Measurements from ENCODE around the gene ATRIP.
"Not testable (repeated sequence)": the region's sequence is repeated elsewhere in the genome, so short reads cannot be mapped to it uniquely, and the experiment has no call there.

The ATRIP gene

DNA sequence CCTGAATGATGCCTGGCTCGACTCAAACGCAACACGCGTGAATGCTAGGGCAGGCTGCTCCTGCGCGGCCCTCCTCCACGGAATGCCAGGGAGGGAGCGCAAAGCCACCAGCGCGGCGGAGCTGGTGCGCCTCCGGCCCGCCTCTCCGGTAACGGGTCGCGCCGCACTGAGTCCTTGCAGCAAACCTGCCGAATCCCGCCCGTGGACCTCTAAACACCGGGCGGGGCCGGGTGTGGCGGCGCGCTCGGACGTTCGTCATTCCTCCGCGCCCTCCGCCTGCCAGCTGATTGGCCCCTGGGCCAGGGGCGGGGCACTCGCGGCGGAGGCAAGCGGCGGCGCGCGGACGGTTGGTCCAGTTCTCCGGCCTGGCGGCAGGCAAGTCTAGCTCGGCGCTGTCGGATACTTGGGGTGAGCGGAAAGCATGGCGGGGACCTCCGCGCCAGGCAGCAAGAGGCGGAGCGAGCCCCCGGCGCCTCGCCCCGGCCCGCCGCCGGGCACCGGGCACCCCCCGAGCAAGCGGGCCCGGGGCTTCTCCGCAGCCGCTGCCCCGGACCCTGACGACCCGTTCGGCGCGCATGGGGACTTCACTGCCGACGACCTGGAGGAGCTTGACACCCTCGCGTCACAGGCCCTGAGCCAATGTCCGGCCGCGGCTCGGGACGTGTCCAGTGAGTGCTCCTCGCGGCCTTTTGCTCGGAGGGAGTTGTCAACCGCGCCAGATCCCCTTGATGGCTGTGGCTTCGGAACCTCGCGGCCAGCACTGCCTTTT is at the start of gene ATRIP:
TSS of gene ATRIP (plus strand) at position 313 of the 769 bp plus-strand sequence. CDS start at position 422, 109 bp downstream.
- peak; percentile 92 for DNase-seq

DNA sequence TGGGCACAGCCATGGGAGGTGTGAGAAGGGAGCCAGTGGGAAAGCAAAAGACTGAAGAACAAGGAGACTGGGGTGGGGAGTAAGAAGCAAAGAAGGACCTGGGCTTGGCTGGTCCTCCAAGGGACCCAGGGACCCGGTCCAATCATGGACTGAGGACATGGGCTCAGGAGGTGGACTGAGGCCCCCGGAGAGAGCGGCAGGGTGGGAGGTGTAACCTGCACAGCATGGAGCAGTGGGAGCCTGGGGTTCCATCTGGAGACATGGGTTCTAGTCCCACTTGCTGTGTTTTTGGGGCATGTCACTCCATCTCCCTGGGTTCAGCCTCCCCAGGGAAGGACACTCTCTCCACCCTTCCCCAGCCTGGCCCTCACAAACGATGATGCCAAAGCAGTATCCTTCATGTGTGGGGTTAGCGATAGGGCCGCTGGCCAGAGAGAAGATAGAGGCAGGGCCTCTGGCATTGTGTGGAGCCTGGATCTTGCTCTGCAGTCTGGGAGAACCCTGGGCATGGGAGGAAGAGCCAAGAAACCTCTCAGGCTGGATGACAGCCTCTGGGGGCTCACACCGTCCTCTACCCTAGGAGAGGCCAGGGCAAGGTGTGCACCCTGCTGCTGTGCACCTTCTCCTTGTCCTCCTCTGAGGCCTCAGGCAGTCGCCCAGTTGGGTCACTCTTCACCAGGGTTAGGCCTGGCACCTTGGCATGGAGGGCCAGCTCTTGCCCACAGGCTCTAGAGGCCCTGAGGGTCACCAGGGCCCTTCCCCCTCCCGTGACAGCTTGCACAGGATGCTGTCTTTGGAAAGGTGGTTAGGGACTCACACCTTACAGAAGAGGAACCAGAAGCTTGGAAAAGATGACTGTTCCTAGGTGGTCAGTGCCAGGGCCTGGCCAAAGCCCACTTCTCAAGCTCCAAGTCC is 48.5 kb upstream of the ATRIP start:
- peak; percentile 15 for DNase-seq

DNA sequence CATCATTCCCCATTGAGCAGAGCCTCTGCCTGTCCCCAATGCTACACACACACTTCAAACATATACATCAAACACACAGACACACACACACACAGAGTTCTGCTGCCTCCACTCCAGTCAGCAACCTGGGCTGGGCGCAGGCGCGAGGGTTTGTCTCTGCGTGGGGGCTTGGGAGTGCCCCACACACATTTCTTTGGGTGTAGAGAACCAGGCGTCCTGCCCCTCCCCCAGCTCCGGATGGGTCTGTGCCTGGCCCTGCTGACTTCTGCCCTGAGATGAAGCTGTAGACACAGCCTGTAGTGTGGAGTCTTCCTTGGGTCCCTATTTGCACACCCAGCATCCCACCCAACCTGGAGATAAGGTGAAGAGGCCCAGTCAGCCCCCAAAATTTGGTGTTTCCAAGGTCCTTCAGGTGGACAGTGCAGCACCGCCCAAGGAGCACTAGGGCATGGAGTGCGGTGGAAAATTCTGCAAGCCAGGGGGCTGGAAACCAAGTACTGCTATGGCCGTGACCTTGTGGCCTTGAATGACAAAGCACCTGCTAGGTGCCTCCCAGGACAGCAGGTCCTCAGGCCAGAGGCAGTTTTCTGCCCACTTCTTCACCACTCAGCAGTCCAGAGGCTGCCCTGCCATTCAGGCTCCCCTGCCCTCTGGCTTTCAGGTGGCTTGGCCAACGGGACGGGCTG is 47.7 kb upstream of the ATRIP start:
- DNase-seq = no peak

DNA sequence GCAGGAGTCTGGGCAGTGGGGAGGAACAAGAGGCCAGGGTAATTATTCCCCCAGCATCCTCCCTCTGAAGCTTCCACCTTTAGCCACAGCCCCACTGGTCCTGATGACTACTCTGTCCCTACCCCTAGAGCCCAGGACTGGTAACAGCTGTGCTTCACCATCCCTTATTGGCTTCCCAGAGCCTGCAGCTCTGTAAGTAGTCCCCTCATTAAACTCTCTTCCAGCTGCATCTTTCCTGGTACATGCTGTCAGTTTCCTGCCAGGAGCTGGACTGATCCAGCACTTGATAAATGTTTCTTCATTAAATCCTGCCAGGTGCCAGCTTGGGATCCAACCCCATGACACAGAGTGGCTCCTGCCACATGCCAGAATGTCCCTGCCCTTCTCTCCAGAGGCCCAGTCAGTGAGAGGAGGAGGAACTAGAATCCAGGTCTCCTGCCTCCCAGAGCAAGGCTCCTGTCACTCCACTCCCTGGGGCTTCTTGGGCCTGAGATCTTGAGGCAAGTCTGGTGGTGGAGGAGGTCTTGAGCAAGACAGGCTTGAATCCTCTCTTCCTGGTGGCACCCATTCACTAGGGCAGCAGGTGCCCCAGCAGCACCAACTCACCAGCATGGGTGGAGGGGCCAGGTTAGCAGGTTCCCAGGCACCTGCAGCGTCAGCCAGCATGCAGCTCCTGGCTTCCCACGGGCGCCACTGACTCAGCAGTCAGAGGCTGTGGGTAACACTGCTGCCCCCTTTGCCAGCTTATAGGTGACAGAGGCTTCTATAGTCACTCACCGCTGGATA is 47.0 kb upstream of the ATRIP start:
- DNase-seq = peak; percentile 17

DNA sequence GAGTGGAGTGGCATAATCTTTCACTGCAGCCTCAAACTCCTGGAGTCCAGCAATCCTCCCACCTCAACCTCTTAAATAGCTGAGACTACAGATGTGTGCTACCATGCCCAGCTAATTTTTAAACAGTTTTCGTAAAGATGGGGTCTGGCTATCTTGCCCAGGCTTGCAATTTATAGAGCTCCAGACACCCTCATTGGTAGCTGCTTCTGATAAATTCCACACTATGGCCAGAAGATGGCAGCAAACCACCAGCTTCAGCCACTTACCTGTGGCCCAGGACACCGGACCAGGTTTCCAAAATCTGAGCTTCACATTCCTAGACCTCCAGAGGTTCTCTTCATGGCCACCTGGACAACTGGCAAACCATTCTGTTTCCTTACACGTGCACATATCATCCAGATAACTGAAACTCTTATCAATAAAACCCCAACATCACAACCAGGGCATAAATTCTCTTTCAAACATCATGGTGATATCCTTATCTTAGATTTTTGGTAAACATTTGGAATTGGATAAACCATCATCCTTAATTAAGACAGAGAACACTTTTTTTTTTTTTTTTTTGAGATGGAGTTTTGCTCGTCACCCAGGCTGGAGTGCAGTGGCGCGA is 45.6 kb upstream of the ATRIP start:
- DNase-seq = peak; percentile 63

DNA sequence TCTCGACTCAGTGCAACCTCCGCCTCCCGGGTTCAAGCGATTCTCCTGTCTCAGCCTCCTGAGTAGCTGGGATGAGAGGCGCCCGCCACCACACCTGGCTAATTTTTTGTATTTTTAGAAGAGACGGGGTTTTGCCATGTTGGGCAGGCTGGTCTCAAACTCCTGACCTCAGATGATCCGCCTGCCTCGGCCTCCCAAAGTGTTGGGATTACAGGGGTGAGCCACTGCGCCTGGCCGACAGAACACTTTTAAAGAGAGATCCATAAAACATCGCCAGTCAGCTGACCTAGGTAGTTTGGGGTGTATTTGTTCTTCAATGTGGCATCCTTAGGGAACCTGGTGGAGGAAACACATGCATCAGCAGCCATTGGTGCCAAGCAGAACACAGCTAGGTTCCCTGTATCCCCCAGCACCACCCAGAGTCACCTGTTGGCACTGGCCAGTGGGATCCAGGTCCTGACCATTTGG is 45.1 kb upstream of the ATRIP start:
- not testable (repeated sequence) for DNase-seq

DNA sequence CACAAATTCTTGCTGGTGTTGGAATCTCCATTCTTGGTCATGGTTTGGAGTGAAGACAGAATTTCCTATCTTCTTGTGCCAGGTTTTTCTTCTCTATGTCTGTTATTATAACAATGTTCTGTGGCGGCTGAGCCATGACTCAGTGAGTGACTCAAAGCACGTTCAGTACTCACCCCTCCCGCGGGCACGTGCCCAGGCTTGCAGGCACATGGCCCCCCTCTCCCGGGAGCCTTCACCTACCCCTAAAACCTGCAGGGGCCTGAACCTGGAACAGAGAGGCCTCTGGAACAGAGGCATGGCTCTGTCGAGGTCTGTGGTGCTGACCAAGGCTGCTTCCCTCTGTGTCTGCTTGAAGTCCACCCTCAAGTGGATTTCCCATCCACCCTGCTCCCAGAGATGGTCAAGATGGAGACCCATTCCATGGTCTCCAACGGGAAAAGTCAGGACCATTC is 44.2 kb upstream of the ATRIP start:
- peak; percentile 64 for DNase-seq

DNA sequence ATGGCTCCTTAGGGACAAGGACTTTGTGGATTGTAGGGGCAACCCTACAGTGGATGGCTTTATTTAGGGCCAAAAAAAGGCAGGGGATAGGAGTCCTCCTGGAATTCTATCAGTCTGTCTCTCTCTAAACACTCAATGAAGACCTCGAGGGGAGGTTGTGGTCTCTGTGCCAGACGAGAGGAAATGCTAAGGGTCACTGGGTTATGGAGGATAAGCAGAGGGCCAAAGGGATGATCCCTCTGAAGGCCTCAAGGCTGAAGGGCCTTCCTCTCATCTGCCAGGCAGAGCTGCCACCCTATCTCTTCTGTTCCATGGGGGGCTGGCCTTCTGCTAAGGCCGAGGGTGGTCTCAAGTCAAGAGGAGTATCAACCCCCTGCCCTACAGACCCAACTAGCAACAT is 43.6 kb upstream of the ATRIP start:
- no peak for DNase-seq

DNA sequence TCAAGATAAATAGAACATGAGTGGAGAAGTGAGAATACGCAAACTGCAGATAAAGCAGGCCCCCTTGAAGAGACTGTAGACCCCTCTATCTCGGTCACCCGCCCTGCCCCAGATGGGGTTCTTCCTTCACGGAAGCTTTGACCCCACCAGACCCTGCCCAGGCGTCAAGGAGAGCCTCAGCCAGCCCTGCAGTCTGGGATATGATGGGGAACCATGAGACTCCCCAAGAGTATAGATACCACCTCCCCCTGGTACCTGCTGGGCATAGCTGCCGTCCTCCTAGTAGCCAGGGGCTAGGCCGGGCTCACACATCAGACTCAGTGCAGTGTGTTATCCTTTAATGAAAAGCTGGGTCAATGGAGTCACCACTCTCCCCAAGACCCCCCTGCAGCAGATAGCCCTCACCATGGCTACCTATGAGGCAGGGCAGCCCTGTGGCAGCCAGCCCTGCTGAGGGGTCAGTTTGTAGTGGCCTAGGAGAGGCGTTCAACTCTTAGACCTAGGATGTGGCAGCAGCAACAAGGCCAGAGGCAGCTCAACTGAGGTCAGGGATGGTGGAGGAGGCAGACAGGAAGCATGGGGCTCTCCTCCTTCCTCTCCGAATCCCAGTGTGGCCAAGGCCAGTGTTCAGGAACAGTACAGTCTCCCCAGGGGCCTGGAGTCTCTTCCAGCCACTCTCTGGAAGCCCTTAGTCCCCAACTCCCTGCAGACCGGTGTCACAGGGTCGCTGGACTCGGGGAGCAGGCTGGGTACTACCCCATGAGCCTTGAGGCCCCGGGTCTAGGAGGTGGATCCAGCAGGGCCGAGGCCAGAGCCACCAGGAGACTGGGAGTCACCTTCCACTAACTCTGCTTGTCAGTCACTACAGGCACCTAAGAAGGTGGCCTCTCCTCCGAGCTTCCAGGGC is 42.8 kb upstream of the ATRIP start:
- DNase-seq = no peak

DNA sequence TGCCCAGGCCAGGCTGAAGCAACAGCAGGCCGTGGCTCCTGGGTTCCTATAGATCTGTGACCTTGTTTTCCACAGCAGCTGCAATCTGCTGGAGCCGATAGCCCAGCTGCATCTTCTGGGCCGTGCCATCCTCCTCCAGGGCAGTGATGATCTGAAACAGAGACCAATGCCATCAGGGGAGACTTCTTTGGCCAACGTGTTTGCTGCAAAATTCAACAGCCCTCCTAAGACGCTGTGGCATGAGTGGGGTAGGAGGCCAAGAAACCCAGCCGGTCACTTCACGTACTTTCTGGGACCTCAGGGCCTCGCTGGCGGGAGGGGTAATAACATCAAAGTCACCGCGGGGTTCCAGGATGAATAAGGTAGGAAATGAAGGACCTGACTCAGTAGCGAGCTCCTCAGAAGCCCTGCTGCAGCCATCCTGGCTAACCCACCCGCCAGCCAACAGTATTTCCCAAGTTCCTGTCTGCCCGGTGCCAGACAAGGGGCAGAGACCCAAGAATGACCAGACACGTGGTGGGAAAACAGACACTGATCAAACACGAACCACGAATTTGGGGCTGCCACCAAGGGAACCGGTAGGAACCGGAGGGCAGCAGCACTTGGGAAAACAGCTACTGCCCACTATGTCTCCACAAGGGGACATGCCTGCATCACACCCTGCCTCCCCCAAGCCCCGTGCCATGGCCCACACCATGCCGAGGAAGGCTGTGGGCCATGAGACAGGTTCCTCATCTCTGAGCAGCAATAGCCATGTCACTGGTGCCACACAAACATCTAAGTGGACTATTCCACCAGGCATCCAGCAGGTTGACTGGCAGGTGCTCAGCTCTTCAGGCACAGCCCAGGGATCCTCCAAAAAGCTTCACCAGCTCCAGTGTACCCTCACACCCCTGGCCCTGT is 41.8 kb upstream of the ATRIP start:
- DNase-seq = peak; percentile 16

DNA sequence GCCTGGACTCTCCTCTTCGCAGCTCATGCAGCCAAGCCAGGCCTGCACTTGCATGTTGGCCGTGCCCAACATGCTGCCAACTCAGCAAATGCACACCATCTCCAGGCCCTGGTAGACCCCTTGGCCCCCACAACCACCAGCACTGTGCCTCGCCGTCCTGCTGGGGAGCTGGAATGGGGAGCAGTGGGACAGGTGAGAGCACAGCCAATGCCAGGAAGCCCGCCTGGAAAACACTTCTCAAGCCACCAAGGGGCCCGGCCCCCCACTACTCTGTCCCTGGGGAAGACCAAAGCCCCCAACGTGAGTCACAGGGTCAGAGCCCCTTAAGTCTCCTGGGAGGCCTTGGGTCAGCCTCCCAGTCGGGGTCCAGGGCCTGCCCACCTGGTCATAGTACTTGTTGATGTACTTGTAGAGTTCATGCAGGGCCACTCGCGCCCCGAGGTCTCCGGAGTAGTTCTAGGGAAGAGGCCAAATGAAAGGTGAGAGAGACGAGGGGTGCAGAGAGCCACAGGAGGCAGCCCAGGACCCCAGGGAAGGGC is 41.1 kb upstream of the ATRIP start:
- peak; percentile 23 for DNase-seq

DNA sequence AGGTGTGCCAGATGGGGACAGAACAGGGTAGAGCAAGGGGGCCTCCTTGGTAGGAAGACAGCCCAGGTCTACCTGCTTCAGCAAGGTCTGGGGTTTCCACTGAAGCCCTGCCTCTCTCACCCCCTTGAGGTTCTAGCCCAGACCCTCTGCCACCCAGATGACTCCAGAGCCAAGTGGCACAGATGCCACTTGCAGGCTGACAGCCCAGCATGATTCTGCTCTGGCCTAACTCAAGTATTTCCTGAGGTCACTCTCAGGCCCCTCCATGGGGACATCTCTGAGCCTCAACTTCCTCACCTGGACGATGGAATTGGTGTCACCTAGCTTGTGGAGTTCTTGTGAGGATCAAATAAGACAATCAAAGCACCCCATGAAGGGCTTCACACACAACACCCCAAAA is 40.6 kb upstream of the ATRIP start:
- DNase-seq = peak; percentile 16

DNA sequence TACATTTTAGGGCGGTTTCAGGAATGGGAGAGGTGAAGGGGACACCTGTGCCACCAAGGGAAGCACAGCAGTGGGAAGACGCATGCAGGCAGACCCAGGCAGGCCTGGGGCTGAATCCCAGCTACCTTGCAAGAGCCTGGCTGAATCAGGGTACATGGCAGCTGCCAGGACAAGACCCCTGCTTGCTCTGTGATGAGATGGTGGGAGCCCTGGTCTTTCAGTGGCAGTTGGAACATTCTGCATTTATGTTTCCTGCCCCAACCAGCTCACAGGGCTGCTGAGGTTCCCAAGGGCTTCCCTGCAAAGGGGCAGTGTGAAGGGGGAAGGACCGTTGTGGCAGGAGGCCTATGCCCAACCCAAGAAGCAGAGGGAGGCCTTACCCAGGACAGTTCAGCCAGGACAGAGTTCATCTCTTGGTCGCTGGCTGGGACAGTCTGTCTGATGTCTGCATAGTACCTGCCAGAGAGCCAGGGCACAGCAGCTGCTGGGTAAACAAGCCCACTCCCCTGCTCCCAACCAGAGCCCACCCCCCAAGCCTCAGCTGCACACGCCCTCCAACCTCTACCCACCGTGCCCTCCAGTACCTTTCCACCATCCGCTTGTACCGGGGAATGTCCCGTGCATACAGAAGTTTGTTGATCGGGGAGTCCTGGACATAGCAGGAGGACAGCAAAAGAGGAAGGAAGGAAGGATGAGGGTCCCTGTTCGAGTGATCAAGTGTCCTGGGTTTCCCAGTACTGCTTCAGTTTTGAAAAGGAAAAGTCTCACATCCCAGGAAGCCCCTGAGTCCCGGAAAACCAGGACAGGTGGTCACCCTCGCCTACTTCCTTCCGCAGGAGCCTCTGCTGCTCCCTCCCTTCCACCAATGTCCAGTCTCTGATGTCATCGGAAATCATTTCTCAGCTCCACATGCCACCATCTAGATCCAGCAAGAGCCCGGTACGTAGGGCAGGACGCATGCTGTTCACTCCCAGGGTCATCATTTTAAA is 39.8 kb upstream of the ATRIP start:
- no peak for DNase-seq

DNA sequence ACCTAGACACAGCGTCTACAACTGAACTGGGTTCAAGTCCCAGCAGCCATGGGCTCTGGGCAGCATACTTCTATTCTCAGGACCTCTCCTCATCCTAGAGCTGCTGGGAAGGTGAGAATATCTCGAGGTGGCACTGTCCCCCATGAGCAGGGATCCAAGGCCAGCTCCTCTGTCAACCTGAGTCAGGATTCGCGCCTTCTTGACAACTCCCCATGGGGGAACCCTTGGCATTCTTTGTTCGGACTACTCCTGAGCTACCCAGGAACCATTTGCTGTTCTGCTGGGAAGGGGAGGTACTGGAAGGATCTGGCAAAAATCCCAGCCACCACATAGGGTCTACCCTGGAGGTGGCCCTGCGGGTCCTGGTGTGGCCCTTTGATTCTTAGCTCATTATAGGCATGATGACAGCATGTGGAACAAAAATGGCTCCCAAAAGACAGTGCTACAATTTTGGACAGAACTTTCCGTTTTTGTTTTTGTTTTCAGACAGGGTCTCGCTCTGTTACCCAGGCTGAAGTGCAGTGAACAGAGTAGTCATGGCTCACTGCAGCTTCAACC is 38.9 kb upstream of the ATRIP start:
- DNase-seq = no peak

DNA sequence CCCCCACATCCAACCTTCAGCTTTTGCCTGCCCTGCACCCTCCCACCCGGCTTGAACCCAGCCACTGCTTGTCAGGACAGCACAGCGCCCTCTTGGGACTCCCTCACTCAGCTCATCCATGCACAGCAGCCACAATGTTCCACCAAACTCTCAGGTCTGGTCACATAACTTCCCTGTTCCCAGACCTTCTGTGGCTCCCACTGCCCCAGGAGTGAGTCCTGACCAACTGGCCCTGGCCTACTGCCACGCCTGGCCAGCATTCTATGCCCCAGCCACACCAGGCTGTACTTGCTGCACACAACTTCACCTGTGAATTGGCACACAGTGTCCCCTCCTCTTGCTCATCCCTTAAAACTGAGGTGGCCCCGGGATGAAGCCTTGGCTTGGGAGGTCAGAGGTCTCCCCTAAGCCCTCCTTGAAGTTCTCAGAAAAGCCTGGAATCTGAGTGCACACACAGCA is 37.7 kb upstream of the ATRIP start:
- DNase-seq = peak; percentile 16

DNA sequence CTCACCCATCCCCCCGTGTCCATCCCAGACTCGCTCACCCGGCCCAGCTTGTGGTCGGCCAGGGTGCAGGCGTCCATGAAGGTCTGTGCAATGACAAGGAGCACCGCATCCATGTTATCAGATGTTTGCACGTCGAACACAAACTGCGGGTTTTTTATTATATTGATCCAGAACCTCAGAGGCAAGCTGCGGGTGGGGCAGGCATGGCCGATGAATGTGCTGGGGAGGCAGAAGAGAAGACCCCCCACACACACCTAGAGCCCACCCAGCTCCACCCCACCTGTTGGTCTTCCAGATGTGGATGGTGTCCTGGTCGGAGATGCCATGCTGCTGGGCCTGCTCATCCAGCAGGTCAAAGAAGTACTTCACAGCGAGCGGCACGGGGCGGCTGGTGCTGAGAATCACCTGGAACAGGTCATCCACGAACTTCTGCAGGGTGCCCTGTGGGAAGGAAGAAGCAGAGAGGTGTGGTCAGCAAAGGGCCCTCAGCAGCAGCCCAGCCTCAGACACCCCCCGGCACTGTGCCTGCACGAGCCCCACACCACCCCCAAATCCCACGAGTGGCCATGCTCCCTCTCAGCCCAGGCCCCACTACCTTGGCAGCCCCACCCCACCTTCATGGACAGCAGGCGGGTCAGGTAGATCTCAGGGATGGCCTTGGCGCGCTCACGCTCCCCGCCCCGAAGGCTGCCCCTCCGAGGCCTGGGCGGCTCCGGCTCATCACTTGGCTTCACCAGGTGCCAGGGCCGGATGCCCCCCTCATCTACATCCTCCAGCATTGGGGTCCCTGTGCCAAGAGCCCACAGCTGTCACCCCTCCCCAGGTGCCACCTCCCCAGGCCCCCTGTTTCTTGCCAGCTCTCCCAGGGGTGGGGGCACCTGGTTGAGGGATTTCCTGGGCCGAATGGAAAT is 37.0 kb upstream of the ATRIP start:
- peak; percentile 15 for DNase-seq

Measured in femur (tissue), 1 donor.